Astrocyte of the spinal cord (primary cell): Measurements from ENCODE around the gene SNRNP25.

ENCODE experiments used
- DNase-seq: peaks from one replicate; pipeline ENCODE4 v3.0.0; 2011; ENCODE audit warnings: low read depth, low spot score
- H3K4me3 ChIP-seq: 2 replicates; pipeline ENCODE4 v1.5.1; 2011; ENCODE audit warnings: low read depth, mild to moderate bottlenecking, low read length, moderate library complexity
- CTCF ChIP-seq: IDR thresholded peaks from 2 replicates; pipeline ENCODE4 v1.5.1; 2012; ENCODE audit warnings: low read depth, mild to moderate bottlenecking, low read length, inconsistent platforms
- in situ Hi-C: cut with HindIII; loops from 2 replicates; pipeline ENCODE4 v1.10.0; 2017; ENCODE audit warnings: low sequenced_read_pairs

SNRNP25 gene

GRCh38 chr16:83781-84615, 30.4 kb downstream of the SNRNP25 start:
- TF ChIP-seq CTCF = no peak
- peak; percentile 61 for DNase-seq
- no peak overlapping the region for H3K4me3 ChIP-seq
- in situ Hi-C loops = no loop called here

DNA sequence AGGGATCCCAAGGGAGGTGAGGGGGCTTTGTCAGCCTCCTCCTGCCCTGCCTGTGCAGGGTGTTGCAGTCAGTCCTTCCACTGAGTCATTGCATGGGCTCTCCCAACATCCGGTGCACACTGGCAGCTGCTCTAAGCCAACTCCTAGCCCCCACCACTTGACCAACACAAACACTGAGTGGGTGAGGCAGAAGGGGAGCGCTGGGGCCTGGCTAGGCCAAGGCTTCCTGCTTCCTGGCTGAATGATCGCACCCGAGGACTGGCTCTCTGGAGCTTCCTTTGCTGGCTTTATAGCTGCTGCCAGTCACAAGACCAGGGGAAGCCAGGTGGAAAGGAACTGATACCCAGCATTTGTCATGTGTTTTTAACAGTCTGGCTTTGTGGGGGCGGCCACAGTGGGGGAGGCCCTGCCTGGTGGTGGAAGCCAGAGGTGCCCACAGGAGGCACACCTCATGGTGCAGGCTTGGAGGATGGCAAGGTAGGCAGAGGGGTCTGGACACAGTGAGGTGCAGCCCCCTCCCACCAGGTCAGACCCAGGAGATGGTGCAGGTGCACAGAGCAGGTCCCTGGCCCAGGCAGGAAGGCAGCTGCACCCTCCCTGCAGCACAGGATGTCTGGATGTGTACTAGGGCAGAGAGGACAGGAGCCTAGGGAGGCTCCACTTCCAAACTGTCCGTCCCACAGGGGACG, 31.2 kb downstream of the SNRNP25 start:
- TF ChIP-seq CTCF = no peak
- no peak overlapping the region for H3K4me3 ChIP-seq
- peak; percentile 92 for DNase-seq
- in situ Hi-C loops = no loop called here

DNA sequence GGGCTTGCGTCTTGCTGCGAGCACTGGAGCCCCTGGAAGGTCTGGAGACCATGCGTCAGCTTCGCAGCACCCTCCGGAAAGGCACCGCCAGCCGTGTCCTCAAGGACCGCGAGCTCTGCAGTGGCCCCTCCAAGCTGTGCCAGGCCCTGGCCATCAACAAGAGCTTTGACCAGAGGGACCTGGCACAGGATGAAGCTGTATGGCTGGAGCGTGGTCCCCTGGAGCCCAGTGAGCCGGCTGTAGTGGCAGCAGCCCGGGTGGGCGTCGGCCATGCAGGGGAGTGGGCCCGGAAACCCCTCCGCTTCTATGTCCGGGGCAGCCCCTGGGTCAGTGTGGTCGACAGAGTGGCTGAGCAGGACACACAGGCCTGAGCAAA, 31.8 kb downstream of the SNRNP25 start:
- no peak for TF ChIP-seq CTCF
- in situ Hi-C loops = no loop called here
- no peak overlapping the region for H3K4me3 ChIP-seq
- DNase-seq = no peak

DNA sequence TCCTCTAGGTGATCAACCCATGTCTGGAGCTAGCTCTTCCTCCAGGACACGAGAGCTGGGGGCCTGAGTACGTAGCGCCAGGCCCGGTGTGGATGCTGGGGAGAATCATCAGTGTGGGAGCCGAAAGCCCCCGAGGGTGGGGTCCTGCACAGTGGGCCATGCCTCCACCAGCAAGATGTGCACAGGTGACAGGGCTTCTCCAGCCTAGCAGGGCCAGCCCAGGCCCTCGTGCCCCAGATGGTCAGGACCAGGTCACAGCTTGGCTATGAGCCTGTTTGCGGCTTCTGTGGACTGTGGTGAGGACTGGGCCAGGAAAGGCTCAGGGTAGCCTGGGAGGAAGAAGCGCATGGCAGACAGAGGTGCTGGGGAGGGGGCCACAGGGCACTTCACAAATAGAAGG, 32.2 kb downstream of the SNRNP25 start:
- TF ChIP-seq CTCF = no peak
- in situ Hi-C loops = no loop called here
- no peak overlapping the region for H3K4me3 ChIP-seq
- DNase-seq = no peak

DNA sequence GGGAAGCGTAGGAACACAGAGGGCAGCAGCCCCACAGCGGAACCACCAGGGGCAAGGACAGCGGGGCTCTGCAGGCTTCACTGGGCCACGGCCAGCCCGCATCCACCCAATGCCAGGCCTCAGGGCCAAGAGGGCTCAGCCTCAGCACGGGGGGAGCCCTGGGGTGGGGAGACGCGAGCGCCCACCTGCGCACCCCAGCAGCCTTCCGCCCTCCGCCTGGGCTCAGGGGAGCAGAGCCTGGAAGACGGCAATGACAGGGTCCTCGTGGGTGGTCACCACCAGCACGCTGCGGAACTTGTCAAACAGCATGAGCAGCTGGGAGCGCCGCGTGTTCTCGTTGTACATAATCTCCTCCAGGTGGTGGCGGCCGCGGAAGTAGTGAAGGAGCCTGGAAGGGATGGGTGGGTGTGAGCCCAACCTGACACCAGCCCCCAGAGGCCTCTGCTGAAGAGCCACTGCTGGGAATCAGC, 32.9 kb downstream of the SNRNP25 start:
- DNase-seq = no peak
- H3K4me3 ChIP-seq = no peak overlapping the region
- in situ Hi-C loops = no loop called here
- no peak for TF ChIP-seq CTCF

- in situ Hi-C loops = no loop called here
- H3K4me3 ChIP-seq = no peak overlapping the region
- DNase-seq = no peak
- no peak for TF ChIP-seq CTCF
Measured at GRCh38 chr16:88613-89012, 35.0 kb downstream of the SNRNP25 start.
